GM13977 (cell line): ENCODE measurements around the gene TRNP1.

Experiments
- DNase-seq: peaks from one replicate; pipeline ENCODE4 v3.0.0; 2012; ENCODE audit warnings: low spot score
- in situ Hi-C: fragments of 300-500 bp; cut with MboI; formaldehyde crosslinking; loops from one replicate; pipeline ENCODE4 v1.12.0; 2022; ENCODE audit warnings: low sequenced_read_pairs, low pct_unique_long_range_greater_than_20kb, mixed read lengths, inconsistent platforms; ENCODE audit not compliant: unreplicated experiment
- TF ChIP-seq, protein P1 (sequence below): IDR thresholded peaks from 2 replicates; pipeline ENCODE4 v1.5.1; 2012; ENCODE audit warnings: mild to moderate bottlenecking, control low read depth; ENCODE audit not compliant: insufficient read depth; ENCODE audit errors: extremely low read depth, missing control alignments

TRNP1 gene

GRCh38 chr1:26950602-26951001, 42.9 kb upstream of the TRNP1 start:
- in situ Hi-C loops = no loop called here
- peak; percentile 28 for DNase-seq
- TF ChIP-seq, protein P1, sequence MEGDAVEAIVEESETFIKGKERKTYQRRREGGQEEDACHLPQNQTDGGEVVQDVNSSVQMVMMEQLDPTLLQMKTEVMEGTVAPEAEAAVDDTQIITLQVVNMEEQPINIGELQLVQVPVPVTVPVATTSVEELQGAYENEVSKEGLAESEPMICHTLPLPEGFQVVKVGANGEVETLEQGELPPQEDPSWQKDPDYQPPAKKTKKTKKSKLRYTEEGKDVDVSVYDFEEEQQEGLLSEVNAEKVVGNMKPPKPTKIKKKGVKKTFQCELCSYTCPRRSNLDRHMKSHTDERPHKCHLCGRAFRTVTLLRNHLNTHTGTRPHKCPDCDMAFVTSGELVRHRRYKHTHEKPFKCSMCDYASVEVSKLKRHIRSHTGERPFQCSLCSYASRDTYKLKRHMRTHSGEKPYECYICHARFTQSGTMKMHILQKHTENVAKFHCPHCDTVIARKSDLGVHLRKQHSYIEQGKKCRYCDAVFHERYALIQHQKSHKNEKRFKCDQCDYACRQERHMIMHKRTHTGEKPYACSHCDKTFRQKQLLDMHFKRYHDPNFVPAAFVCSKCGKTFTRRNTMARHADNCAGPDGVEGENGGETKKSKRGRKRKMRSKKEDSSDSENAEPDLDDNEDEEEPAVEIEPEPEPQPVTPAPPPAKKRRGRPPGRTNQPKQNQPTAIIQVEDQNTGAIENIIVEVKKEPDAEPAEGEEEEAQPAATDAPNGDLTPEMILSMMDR = no peak

GRCh38 chr1:26951216-26951615, 42.3 kb upstream of the TRNP1 start:
- DNase-seq = no peak
- TF ChIP-seq, protein P1 = no peak
- in situ Hi-C loops = no loop called here

- in situ Hi-C loops = no loop called here
- no peak for DNase-seq
- TF ChIP-seq, protein P1 = no peak
Observed at GRCh38 chr1:26951821-26952497, 41.5 kb upstream of the TRNP1 start.

- TF ChIP-seq, protein P1 = no peak
- no peak for DNase-seq
- in situ Hi-C loops = no loop called here
Observed at GRCh38 chr1:26953374-26953773, 40.1 kb upstream of the TRNP1 start.

- TF ChIP-seq, protein P1 = no peak
- no peak for DNase-seq
- in situ Hi-C loops = no loop called here
Observed at GRCh38 chr1:26956321-26956720, 37.2 kb upstream of the TRNP1 start.

- TF ChIP-seq, protein P1 = no peak
- no peak for DNase-seq
- in situ Hi-C loops = no loop called here
Observed at GRCh38 chr1:26957306-26957705, 36.2 kb upstream of the TRNP1 start.

GRCh38 chr1:26959270-26959669, 34.2 kb upstream of the TRNP1 start:
- TF ChIP-seq, protein P1 = no peak
- DNase-seq = no peak
- in situ Hi-C loops = no loop called here
